ENCODE results near the gene C14orf119.

C14orf119 gene

DNA sequence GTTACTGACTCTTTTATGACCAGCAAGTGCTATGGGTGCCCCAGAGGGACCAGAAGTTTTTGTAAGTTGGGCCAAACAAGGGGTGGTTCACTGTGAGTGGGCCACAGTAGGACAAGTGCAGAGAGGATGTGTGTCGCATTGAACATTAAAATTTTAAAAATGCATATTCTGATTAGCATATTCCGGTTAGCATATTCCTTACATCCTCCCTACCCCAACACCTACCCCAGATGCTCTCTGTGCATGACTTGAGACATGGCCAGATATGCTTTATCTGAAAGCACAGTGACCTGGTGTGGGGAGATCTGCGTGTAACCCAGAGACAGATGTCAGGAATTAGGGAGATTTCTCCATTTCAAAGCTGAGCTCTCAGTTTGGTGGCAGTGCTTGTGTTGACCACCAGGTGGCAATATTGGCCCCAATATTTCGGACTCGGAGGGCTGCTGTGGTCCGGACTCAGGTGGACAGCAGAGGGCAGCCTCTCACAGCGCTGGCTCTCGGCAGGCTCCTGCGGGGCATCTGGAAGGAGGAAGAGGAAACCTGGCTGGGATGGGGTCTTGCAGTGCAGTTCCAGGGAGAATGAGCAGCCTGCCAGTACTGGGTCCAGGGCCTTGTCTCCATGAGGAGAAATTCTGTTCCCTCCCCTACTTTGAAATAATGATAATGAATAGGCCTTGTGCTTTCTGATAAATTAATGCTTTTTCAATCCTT is 25.4 kb downstream of the C14orf119 start:
- Histone ChIP-seq H3K4me3 (ENCODE audit: low read length) (no peak overlapping the region), H3K9ac (ENCODE audit: low read length) (no peak overlapping the region), H3K4me1 (ENCODE audit: control insufficient read depth, insufficient read depth, low read length) (peaks cover 7% of the 10 kb centered on the region), H3K36me3 (ENCODE audit: control insufficient read depth, insufficient read depth, low read length) (no peaks in the 10 kb centered on the region), H3K27me3 (ENCODE audit: control insufficient read depth, insufficient read depth, low read length) (no peaks in the 10 kb centered on the region), H3K27ac (ENCODE audit: low read depth, low read length) (no peak overlapping the region)

DNA sequence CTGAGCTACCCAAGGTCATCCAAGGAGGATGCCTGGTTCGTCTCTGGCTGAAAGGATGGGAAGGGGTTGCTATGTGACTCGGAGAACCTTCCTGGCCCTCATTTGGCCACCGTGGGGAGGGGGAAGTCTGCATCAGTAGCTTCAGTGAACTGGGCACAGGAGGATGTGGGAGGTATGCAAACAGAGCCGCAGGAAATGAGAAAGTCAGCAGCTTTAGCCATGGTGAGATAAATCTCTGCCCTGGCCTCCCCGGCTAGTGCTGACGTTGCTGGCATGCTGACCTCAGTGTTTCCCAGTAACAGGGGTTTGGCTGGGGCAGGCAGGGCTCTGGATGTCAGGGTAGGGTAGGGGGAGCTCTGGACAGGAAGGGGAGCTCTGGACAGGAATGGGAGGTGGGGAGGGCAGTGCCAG is 26.1 kb downstream of the C14orf119 start:
- H3K9ac ChIP-seq (ENCODE audit: low read length): no peak overlapping the region
- H3K36me3 ChIP-seq (ENCODE audit: control insufficient read depth, insufficient read depth, low read length): no peaks in the 10 kb centered on the region
- no peaks in the 10 kb centered on the region for H3K27me3 ChIP-seq (ENCODE audit: control insufficient read depth, insufficient read depth, low read length)
- no peak overlapping the region for H3K4me3 ChIP-seq (ENCODE audit: low read length)
- H3K27ac ChIP-seq (ENCODE audit: low read depth, low read length): no peak overlapping the region
- peaks cover 7% of the 10 kb centered on the region for H3K4me1 ChIP-seq (ENCODE audit: control insufficient read depth, insufficient read depth, low read length)

DNA sequence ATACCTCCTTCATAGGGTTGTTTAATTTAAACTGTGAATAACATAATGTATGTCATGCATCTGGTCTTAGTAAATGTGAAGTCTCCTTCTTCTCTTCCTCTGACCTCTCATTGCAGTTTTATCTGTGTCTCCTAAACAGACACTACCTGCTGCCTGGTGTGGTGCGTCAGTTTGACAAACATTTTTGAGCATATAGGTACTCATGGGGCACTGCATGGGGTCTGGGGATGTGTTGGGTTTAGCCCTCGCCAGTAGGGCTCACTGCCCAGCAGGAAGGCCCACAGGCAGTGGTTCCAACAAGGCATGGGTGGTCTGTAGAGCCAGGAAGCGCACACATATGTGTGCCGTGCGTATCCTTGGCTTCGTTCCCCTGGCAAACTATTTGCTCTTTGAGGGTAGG is 26.8 kb downstream of the C14orf119 start:
- Histone ChIP-seq H3K27ac (ENCODE audit: low read depth, low read length) (no peak overlapping the region), H3K4me3 (ENCODE audit: low read length) (no peak overlapping the region), H3K4me1 (ENCODE audit: control insufficient read depth, insufficient read depth, low read length) (peaks cover 7% of the 10 kb centered on the region), H3K9ac (ENCODE audit: low read length) (no peak overlapping the region), H3K36me3 (ENCODE audit: control insufficient read depth, insufficient read depth, low read length) (no peaks in the 10 kb centered on the region), H3K27me3 (ENCODE audit: control insufficient read depth, insufficient read depth, low read length) (no peaks in the 10 kb centered on the region)

DNA sequence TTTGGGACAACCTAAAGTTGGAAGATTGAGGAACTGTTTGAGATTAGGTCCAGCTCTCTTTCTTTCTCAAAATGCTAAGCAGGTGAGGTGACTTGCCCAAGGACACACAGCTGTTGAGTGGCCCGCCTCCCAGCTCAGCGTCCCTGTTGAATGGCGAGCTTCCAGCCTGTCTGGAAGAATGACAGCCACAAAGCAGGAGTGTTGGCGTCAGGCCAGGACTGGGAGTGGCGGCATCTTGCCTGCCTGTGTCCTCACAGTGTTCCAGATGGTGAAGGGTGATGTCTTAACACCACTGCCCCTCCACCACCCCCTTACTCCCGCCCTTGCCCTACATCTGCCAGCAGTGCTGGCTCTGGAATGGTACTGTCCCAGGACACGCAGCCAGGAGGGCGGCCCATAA is 28.1 kb downstream of the C14orf119 start:
- H3K27me3 ChIP-seq (ENCODE audit: control insufficient read depth, insufficient read depth, low read length): no peaks in the 10 kb centered on the region
- H3K36me3 ChIP-seq (ENCODE audit: control insufficient read depth, insufficient read depth, low read length): no peaks in the 10 kb centered on the region
- no peak overlapping the region for H3K4me3 ChIP-seq (ENCODE audit: low read length)
- H3K9ac ChIP-seq (ENCODE audit: low read length): no peak overlapping the region
- no peak overlapping the region for H3K27ac ChIP-seq (ENCODE audit: low read depth, low read length)
- H3K4me1 ChIP-seq (ENCODE audit: control insufficient read depth, insufficient read depth, low read length): peaks cover 7% of the 10 kb centered on the region

DNA sequence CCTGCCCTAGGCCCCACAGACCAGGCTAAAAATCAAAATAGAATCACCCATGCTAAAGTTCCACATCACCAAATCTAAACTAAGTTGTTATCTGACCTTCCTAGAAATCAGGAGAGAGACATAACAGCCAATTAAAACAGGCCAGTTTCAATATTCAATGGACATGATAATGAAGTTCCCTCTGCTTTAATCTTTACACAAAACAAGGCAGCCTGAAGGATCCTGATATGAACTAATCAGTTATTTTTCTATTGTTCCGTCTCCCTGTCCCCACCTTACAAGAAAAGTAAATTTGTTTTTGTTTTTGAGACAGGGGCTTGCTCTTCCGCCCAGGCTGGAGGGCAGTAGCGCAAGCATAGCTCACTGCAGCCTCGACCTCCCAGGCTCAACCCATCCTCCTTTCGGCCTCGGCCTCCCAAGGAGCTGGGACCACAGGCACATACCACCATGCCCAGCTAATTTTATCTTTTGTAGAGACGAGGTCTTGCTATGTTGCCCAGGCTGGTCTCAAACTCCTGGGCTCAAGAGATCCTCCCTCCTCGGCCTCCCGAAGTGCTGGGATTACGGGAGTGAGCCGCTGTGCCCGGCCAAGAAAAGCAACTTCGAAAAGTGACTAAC is 29.1 kb downstream of the C14orf119 start:
- Histone ChIP-seq H3K9ac (ENCODE audit: low read length) (no peak overlapping the region), H3K27ac (ENCODE audit: low read depth, low read length) (no peak overlapping the region), H3K4me3 (ENCODE audit: low read length) (no peak overlapping the region), H3K27me3 (ENCODE audit: control insufficient read depth, insufficient read depth, low read length) (no peaks in the 10 kb centered on the region), H3K4me1 (ENCODE audit: control insufficient read depth, insufficient read depth, low read length) (peaks cover 7% of the 10 kb centered on the region), H3K36me3 (ENCODE audit: control insufficient read depth, insufficient read depth, low read length) (peaks cover under 1% of the 10 kb centered on the region)

DNA sequence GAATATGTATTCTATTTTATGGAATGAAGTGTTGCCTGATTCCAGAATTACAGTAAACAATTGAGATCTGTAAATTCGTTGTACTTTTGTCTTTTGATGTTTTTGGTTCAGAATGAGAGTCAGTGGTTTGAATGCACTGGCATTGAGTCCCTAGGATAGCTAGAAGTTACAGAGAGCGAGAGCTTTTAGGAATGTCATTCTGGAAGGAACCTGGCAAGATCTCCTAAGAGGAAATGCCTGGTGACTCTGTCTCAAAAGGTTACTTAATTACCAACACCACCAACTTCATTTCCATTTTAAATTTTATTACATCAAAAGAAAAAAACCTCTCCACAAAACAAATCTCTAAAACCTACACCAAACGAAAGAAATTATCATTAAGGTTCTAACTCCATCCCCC is 29.7 kb downstream of the C14orf119 start:
- Histone ChIP-seq H3K36me3 (ENCODE audit: control insufficient read depth, insufficient read depth, low read length) (peaks cover 2% of the 10 kb centered on the region), H3K4me3 (ENCODE audit: low read length) (no peak overlapping the region), H3K27ac (ENCODE audit: low read depth, low read length) (no peak overlapping the region), H3K27me3 (ENCODE audit: control insufficient read depth, insufficient read depth, low read length) (no peaks in the 10 kb centered on the region), H3K9ac (ENCODE audit: low read length) (no peak overlapping the region), H3K4me1 (ENCODE audit: control insufficient read depth, insufficient read depth, low read length) (peaks cover 7% of the 10 kb centered on the region)

DNA sequence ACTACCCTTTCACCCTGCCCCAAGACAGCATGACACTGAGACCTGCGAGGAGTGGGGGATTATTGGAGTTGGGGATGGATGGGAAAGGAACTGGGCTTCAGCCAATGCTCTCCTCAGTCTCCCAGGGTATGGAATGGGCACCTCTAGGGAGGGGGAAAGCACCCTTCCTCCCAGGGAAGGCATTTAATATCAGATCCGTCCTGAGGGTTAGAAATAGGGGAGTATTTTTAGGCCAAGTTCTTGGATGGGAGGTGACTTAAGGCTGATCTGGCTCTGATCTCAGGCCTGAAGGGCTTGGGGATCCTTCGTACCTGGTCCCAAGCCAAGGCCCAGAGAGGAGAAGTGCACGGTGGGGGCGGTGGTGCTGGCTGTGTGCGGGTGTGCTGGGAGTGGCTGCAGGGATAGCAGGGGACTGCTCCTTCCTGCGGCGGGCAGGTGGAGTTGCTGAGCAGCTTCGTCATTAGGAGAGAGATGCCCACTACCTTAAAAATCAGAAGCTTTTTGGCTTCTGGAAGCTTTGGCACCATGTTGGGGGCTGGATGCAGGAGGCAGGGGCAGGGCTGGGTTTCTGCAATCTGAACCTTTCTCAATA is 30.7 kb downstream of the C14orf119 start:
- Histone ChIP-seq H3K36me3 (ENCODE audit: control insufficient read depth, insufficient read depth, low read length) (peaks cover 2% of the 10 kb centered on the region), H3K9ac (ENCODE audit: low read length) (no peak overlapping the region)

DNA sequence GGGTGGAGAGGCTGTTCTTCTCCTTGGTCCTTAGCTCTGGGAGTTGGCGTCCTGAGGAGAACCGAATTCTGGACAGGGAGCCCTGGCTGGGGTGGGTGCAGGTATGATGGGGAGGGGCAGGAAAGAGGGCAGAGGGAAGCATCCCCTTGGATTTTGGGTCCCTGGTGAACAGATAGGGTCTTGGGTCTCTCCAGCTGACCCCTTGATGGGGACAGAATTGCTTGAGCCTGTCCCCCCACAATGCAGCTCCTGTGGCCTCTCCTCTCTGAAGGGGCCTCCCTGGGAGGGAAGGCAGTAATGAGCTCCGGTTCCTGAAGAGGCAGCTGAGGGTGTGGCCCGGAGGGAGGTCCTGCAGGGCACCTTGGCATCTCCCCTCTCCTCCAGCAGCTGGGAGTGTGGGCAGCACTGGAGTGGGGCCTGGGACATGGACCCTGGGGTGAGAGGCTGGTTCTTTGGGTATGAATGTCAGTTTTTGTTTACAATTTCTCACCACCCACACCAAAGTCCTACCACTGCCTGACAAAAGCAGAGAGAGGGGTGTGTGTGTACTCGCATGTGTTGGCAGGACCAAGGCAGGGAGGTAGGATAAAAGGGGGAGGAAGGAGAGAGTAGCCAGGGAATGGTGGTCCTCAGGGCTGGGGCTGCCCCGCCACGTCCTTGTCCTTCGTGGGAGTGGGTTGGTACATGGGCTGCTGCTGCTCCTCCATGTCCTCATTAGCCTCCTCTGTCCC is 31.4 kb downstream of the C14orf119 start:
- Histone ChIP-seq H3K4me1 (ENCODE audit: control insufficient read depth, insufficient read depth, low read length) (peaks cover under 1% of the 10 kb centered on the region), H3K27me3 (ENCODE audit: control insufficient read depth, insufficient read depth, low read length) (no peaks in the 10 kb centered on the region), H3K4me3 (ENCODE audit: low read length) (no peak overlapping the region), H3K9ac (ENCODE audit: low read length) (no peak overlapping the region), H3K36me3 (ENCODE audit: control insufficient read depth, insufficient read depth, low read length) (peaks cover 2% of the 10 kb centered on the region), H3K27ac (ENCODE audit: low read depth, low read length) (no peak overlapping the region)

More for the DNA sequence above, 30.7 kb downstream of the C14orf119 start:
- no peak overlapping the region for H3K4me3 ChIP-seq (ENCODE audit: low read length)
- H3K27ac ChIP-seq (ENCODE audit: low read depth, low read length): no peak overlapping the region
- H3K27me3 ChIP-seq (ENCODE audit: control insufficient read depth, insufficient read depth, low read length): no peaks in the 10 kb centered on the region
- peaks cover 6% of the 10 kb centered on the region for H3K4me1 ChIP-seq (ENCODE audit: control insufficient read depth, insufficient read depth, low read length)

DNA sequence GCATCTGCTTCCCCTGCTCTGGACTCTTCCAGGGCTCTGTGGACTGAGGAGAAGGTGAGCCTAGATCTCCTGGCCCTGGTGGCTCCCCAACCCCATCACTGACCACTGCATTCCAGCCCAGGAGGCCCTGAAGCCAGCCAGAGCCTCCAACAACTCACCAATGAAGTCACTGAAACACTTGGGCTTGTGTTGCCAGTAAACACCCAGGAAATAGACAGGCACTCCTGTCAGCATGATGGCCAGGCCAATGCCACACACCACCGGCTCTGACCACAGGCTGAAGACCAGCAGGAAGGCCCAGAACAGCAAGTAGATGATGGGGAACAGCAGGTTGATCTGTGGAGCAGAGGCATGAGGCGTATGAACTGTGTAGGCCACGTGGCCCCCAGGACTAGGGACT is 32.6 kb downstream of the C14orf119 start:
- Histone ChIP-seq H3K4me1 (ENCODE audit: control insufficient read depth, insufficient read depth, low read length) (no peaks in the 10 kb centered on the region), H3K27ac (ENCODE audit: low read depth, low read length) (no peak overlapping the region), H3K4me3 (ENCODE audit: low read length) (no peak overlapping the region), H3K9ac (ENCODE audit: low read length) (no peak overlapping the region), H3K27me3 (ENCODE audit: control insufficient read depth, insufficient read depth, low read length) (no peaks in the 10 kb centered on the region), H3K36me3 (ENCODE audit: control insufficient read depth, insufficient read depth, low read length) (peaks cover 2% of the 10 kb centered on the region)

DNA sequence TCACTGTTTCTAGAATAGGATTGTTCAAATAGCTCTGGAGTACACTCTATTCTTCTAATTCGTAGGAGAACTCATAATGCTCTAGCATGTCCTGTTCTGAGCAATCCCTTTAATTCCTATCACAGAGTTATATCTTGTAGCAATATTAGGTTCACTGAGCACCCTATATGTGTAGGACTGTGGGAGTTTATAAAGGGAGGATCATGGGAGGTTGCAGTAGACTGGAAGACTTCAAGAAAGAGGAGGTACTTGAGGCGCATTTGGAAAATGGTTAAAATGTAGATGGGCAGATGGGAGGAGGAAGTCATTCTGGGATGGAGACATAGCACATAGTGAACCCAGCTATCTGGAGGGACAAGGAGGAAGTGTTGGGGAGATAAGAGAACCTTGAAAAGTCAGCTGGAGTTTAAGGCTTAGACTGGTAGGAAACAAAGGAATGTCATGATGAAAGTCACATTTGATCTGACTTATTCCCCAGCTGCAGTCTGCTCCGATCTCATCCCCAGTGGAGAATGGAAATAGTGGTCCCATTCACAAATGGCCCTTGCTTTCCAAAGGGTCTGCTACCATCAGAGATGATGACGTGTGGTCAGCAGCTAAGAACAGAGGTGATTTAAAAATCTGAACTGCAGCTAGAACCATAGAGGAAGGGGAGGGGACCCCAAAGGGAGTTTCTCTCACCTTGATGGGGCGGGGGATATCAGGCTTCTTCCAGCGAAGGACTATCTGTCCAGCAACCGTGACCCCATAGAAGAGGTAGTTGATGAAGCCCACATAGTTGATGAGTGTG is 33.9 kb downstream of the C14orf119 start:
- Histone ChIP-seq H3K4me1 (ENCODE audit: control insufficient read depth, insufficient read depth, low read length) (no peaks in the 10 kb centered on the region), H3K27ac (ENCODE audit: low read depth, low read length) (no peak overlapping the region), H3K4me3 (ENCODE audit: low read length) (no peak overlapping the region), H3K27me3 (ENCODE audit: control insufficient read depth, insufficient read depth, low read length) (no peaks in the 10 kb centered on the region), H3K36me3 (ENCODE audit: control insufficient read depth, insufficient read depth, low read length) (peaks cover 2% of the 10 kb centered on the region), H3K9ac (ENCODE audit: low read length) (no peak overlapping the region)

DNA sequence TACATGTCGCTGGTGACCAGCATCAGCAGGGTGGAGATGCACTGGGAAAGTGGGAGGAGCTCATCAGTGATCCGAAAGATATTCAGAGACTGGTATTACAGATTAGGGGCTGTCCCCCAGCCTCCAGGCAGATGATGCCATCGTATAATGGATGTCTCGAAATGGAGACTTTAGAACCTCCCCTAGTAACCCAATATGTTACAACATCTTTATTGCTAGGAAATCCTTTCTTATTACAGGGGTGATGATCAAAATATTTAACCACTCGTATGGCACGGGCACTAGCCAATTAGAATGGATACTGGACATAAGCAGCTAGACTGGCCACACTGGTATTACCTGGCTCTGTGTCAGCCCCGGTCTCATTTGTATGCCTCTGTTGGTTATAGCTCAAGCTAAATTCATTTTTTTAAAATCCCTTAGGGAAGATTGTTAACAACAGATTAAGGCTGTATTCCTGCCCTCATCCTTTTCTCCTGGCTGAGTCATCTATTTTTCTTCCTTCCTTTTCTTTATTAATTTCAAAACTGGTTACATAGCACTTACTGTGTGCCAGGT is 34.5 kb downstream of the C14orf119 start:
- H3K27me3 ChIP-seq (ENCODE audit: control insufficient read depth, insufficient read depth, low read length): no peaks in the 10 kb centered on the region
- H3K27ac ChIP-seq (ENCODE audit: low read depth, low read length): no peak overlapping the region
- no peak overlapping the region for H3K9ac ChIP-seq (ENCODE audit: low read length)
- peaks cover 2% of the 10 kb centered on the region for H3K36me3 ChIP-seq (ENCODE audit: control insufficient read depth, insufficient read depth, low read length)
- no peaks in the 10 kb centered on the region for H3K4me1 ChIP-seq (ENCODE audit: control insufficient read depth, insufficient read depth, low read length)
- no peak overlapping the region for H3K4me3 ChIP-seq (ENCODE audit: low read length)

DNA sequence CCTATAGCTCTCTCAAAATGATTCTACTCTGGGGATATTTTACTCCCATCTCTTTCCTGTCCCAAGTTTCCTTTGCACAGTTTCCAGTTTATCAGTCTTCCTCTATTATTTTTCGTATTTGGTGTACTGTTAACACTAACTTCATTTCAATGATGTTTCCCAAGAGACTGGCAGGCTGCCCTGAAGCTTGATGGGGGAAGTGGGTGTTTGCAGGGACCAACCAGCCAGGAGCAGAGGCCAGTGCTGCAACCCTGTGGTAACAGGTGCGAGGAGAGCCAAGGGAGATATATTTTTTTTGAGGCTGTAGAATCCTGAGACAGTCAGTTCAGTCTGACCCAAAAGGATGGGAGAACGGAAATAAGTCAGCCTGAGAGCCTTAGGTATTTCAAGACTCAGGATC is 35.6 kb downstream of the C14orf119 start:
- no peak overlapping the region for H3K27ac ChIP-seq (ENCODE audit: low read depth, low read length)
- H3K27me3 ChIP-seq (ENCODE audit: control insufficient read depth, insufficient read depth, low read length): no peaks in the 10 kb centered on the region

More for the DNA sequence above, 35.6 kb downstream of the C14orf119 start:
- H3K4me3 ChIP-seq (ENCODE audit: low read length): no peak overlapping the region
- H3K9ac ChIP-seq (ENCODE audit: low read length): no peak overlapping the region
- no peaks in the 10 kb centered on the region for H3K4me1 ChIP-seq (ENCODE audit: control insufficient read depth, insufficient read depth, low read length)
- peaks cover 2% of the 10 kb centered on the region for H3K36me3 ChIP-seq (ENCODE audit: control insufficient read depth, insufficient read depth, low read length)

All from rectal smooth muscle tissue (tissue), 1 donor.